ENCODE data around the gene PPP1R1A.
A peak's percentile ranks its signal among the peaks of the same experiment; 100 is the strongest.

PPP1R1A gene

DNA sequence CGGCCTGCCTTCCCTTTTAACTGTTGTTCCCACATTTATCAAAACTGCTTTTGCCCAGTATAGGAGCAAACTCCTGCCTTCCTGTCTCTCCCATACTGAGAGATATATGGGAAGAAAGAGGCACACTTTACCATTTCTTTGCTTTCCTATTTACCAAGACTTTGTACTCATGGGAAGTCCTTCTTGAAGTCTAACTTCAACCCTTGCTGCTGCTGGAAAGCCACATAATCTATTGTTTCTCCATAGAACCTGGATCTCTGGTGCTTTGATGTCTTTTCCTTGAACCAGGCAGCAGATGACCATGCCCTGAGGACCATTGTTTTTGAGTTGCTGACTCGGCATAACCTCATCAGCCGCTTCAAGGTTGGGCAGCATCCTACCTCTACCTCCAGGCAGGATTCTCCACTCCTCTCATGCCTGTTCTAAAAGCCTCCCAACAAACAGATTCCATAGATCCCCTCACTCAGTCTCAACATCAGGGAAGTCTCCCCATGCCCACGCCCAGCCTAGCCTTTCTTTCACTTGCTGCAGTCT, 18.4 kb downstream of the PPP1R1A start:
- no peak for DNase-seq

DNA sequence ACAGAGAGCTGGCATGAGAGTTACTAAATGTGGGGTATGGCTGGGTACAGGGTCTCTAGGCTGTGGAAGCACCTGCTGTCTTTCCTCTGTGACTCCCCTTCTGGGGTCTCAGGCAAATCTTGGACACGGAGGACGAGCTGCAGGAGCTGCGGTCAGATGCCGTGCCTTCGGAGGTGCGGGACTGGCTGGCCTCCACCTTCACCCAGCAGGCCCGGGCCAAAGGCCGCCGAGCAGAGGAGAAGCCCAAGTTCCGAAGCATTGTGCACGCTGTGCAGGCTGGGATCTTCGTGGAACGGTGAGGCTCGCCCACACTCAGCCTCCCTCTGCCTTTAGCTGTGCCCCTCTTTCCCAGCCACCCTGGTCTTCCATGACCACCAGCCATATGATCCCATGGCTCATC, 19.4 kb downstream of the PPP1R1A start:
- no peak for DNase-seq

DNA sequence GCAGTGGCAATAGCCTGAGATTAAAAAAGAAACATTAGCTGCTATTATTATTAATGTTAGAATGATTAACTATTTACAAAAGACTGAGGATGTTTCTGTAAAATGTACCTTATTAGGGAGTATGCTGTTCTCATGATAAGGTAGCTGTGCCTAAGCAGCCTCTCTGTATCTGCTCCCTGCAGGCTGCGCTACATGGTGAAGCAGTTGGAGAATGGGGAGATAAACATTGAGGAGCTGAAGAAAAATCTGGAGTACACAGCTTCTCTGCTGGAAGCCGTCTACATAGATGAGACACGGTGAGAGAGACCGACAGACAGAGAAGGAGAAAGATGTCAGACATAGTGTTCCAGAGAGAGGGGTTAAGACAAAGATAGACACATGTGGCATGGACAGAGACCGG, 21.7 kb downstream of the PPP1R1A start:
- no peak for DNase-seq

DNA sequence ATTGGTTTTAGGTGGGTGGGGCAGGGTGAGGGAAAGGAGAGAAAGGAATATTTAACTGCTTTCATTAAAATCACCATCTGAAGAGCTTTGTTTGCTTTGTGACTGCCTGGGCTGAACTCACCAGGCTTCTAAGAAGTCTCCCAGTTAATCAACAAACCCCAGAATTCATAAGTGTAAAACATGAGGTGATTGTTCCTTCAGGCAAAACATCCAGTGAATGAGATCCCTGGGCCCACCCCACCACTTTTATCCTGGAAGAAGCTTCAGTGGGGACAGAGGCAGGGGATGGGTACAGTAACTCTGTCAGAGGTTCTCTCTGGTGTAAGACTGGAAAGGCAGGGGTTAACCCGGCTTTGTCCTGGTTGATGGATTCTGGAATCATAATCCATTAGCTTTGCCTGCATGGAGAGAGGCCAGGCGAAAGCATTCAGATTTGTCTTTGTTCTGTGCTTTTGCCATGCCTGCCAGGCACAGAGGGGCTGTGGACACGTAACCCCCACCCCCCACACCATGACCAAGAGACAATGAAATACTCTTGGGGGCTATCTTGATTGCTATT, 22.4 kb downstream of the PPP1R1A start:
- DNase-seq = no peak

DNA sequence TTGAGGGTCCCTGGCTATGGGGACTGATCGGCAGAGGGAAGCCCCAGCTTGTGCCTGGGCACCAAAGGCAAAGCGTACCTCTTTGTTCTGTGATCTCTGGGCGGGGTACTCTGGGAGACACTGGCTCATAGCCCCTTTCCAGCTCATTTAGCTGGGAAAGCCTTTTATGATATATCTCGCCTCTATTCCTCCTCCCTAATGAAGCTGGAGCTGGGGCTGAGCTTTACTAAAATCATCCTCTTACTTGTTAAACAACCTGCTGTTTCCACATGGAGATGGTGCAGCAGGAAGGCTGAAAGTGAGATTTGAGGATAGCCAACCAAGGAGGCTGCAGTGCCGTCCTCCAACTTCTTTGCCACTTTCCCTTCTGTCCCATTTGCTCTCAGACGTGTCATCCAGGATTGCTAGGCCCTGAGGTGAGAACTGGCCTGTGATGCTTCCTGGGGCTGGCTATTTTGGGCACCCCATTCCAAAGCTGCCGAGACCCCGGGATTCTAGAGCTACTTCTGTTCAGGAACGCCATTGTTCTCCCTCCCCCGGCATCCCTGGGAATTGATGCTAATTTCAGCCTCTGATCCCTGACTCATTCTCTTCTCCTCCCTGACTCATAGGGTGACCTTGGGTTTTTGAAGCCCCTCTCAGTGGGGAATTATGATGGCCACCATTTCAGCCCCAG, 23.0 kb downstream of the PPP1R1A start:
- DNase-seq = no peak

DNA sequence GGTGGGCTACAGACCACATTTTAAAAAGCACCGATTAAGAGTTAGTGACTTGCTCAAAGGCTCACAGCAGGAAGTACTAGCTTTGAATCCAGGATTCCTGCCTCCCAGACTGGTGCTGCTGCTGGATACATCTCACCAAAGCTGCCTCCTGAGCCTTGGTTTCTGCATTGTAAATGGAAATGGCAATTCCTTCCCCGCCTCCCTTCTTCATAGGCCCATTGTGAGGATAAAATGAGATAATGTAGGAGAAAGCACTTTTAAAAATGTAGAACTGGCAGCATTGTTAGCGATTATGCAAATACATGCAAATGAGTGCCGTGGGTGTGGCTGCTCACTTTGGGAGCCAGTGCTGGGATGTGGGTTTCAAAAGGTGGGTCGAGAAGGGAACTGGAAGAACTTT, 23.7 kb downstream of the PPP1R1A start:
- DNase-seq = no peak

DNA sequence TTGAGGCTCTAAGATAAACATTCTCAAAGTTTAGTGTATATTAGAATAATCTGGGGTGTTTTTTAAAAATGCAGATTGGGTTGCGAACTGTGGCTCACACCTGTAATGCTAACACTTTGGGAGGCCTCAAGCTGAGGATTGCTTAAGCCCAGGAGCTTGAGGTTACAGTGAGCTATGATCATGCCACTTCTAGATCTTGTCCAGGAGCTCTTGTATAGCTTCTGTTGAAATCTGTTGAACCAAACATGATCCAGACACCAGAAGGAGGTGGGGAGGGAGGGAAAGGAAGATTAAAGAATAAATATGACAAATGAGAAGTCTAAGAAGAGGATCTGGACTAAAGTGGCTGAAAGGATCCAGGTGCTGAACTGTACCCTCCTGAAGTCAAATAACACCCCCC, 24.7 kb downstream of the PPP1R1A start:
- DNase-seq = no peak

DNA sequence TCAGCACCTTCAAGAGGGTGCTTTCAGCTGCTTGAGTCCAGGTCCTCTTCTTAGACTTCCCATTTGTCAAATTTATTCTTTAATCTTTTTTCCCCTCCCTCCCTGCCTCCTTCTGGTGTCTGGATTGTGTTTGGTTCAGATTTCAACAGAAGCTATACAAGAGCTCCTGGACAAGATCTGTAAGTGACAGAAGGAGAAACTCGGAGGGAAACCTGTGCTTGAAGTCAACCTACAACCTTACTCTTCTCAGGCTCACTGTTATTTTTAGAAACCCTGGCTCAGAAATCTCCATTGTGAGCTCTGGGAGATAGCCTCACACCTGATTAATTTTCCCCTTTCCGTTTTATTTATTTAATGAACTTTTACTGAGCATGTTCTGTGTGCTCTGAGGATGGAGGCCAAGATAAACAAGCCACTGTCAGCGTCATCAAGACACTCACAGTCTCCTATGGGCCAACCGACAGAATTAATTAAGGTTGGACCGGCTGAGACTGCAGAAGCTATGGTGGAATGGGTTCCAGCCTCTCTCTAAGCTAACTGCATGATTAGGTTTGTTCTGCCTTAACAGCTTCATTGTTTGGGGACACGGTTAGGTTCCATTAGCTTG, 25.6 kb downstream of the PPP1R1A start:
- DNase-seq = no peak

DNA sequence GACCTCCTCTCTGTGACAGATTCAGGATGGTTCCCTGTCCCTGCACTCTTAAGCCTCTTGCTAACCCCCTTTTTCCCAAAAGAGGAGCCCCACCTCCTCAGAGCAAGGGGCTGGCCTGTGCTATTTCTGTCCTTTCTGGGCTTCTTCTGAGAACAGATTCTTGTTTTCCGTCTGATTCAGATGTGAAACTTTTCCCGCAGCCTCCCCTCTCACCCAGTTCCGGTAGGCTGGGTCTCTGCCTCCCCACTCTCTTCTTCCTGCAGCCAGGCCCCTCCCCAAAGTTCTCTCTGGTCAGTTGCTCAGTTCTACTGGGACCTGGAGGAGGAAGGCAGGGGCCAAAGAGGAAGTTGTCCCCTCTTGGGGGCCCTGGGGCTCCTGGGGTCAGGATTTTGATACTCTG, 27.3 kb downstream of the PPP1R1A start:
- DNase-seq = no peak

DNA sequence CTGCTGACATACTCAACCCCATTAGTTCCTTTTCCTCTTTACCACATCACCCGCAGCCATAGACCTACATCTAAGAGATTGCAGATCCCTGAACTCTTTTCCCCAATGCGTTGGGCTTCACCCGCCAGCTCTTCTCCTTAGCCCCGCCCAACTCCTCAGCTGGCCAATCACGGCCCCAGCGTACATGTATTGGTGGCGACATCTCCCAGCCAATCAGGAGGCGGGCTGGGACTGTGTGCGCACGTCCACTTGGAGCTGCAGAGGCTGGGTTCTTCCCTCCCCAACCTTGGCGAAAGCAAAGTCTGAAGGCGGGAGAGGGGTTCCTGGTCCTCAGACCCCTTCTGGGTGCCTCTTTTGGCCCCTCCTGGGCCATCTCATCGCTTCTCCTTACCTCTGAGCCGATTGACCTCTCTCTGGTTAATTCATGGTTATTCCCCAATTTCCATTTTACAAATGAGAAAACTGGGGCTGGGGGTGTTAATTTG, 28.0 kb downstream of the PPP1R1A start:
- peak; percentile 86 for DNase-seq

DNA sequence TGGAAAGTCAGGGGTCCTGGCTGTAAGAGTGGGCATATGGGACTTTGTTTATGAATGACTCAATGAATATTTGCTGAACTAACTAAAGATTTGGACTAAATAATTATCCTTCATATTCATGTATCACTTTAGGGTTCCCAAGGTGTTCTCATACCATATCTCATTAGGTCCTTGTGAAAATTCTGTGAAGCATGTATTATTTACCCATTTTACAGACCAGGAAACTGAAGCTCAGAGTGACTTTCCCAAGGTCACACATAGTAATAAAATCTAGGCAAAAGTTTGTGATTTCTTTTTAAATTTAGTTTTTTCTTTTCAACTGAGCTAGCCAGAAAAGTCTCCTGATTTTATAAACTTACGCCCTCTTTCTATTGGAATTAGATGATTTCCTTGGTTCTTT, 29.7 kb downstream of the PPP1R1A start:
- no peak for DNase-seq

DNA sequence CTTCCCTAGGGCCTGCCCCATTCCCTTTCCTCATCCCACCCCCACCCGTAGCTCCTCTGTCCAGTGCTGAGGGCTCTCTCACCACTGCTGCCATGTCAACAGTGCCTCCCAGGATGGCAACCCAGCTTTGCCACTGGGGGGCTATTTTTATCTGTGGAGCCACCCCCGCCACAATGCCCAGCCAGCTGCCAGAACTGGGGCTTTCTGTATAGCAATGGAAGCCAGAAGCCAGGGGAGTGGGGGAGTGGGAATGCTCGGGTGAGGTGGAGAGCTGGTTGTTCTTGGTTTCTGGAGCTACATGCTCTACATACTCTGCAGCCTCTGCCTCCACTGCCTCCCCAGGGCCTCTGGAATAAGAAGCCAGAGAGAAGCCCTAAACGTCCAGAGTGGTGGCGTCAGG, 30.1 kb downstream of the PPP1R1A start:
- no peak for DNase-seq

DNA sequence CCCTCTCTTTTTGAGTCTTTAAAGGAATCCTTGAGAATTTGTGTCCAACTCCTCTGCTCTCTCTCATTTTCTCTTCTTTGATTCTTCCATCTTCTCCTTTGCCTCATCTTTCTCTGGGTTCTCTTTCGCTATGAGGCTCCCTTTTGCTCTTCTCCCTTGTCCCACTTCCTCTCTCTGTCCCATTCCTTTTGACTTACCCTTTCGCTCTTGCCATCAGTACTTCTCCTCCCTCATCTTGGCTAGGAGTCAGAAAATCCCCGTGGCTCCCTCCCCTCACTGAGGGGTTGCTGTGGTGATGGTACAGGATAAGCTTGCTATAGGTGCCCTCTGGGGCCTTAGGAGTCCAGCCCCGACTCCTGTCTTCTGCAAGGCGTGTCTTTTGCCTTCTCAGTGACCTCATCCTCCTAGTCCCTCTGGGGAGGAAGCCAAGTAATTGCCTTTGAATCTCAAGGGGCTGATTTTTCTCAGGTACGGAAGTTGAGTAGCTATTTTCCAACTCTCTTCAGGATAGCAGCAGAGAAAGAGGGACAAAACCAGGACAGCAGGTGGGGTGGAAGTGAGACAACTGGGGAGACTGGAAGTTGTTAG, 32.7 kb downstream of the PPP1R1A start:
- DNase-seq = no peak

DNA sequence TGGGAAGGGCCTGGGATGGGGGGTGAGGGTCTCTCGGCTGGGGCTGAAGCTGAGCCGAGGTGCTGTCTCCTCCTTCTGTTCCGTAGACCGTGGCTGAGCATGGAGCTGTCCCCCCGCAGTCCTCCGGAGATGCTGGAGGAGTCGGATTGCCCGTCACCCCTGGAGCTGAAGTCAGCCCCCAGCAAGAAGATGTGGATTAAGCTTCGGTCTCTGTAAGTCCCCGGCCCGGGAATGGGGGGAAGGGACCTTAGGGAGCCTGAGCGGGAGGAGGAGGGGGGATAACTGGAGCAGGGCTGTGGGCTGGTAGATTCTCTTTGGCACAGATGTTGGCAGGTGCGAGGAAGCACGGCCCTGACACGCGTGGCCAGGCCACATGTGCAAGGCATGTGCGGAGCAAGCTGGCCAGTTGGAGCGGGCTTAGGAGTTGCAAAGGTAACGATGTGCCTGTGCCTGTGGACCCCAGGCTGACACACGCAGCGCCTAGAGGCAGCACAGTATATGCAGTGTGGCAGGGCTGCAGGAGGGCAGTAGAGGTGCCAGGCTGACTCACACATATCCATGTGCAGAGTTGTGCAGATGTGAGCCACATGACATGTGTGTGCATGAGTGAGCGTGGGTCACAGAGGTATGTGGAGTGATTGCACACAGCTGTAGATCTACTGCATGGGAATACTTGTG, 38.5 kb downstream of the PPP1R1A start:
- DNase-seq = no peak

DNA sequence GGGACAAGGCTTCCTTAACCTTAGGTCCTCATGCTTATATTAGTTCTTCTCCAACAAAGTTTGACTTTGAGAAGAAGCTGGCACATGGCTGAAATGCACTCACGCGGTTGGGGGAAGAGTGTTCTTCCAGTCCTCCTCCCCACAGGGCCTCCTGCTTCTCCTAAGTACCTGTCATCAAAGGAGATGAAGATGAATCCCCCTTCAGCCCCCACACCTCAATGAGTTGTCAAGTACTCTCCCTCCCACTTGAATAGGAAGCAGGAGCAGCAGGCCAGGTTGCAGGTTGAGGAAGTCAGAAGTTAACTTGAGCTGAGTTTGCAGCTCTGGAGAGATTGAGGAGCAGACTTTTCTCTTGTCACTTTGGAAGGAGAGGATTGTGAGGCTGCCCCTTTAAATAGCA, 41.9 kb downstream of the PPP1R1A start:
- DNase-seq = no peak

DNA sequence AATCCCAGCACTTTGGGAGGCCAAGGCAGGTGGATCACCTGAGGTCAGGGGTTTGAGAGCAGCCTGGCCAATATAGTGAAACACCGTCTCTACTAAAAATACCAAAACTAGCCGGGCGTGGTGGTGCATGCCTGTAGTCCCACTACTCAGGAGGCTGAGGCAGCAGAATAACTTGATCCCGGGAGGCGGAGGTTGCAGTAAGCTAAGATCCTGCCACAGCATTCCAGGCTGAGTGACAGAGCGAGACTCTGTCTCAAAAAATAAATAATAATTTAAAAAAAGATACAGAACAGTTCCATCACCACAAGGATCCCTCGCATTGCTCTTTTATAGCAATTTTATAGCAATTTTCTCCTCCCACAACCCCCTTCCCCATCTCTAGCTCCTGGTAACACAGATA, 43.7 kb downstream of the PPP1R1A start:
- no peak for DNase-seq

DNA sequence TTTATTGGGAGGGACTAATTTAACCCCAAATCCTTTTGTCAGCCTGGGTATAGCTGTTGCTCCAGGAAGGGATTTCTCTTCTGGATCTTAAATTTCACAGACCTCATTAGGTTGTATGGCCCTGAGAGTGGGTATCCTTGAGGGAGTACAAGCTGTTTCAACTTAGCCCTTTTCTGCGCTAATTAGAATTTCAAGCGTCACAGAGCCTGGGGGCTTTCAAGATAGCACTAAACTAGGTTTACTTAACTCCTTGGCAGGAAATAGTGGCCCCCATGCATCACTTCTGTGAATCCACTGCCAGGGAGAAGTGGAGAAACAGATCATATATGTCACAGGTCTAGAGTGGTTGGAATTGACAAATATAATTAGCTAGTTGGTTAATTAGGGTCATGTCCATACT, 44.9 kb downstream of the PPP1R1A start:
- DNase-seq = no peak

DNA sequence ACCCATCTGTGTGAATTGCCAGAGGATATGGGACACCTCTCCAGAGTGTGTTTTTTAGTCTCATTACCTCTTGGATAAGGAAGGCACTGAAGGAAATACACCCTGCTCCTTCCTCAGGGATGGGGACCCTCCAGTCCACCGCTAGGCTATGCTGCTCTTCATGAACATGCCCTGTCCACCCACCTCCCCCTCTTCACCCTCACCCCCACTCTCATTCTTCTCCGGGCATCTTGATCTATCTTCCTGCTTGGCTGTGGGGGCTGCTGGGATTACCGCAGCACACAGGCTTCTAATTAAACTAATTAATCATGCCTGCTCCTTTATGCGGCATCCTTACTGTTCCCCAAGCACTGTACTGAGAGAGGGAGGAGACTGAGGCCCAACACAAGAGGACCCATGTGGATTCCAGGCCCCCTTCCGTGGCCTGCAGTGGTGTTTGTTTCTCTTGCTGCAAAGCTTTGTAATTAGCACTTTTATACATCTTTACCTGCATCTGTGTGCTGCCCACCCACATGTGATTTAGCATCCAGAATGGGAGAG, 46.6 kb downstream of the PPP1R1A start:
- DNase-seq = no peak

DNA sequence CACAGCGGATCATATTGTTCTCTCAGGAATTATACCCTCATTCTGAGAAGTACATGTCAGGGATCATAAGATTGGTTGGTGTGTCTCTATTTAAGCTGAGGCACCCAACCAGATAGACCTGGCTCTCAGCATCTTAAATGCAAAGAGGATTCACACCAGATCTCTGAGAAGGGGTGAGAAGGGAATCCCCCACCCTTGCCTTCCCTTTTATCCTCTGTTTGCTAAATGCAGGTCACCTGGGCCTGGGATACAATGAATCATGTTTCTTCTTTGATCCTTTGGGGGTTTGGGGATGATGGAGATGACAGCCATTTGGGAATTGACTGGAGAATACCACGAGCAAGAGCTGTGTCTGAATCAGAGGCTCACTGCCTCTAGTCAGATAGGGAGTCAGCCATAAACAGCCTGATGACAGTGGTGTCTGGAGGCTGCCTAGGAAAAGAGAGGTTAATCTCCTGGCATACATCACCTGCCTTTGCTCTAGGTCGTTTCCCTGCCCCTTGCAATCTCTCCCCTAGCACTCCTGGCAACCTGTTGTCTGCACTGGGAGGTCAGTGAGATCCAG, 50.2 kb downstream of the PPP1R1A start:
- DNase-seq = no peak

DNA sequence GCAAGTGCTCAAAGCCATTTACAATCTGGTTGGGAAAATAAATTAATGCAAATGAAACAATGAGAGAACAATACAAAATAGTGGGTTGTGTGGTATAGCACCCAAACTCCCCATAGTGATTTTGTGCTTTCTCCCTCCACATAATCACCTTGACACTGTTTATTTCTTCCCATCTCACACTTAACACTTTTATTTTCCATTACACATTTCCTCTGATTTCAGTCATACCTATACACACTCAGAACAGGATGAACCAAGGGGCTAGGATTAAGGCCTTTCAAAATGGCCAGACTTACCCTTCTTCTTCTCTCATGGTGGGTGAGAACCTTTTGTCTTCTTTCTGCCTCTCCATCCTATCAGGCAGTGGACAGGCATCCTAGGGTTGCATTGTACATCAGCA, 53.0 kb downstream of the PPP1R1A start:
- DNase-seq = no peak

DNA sequence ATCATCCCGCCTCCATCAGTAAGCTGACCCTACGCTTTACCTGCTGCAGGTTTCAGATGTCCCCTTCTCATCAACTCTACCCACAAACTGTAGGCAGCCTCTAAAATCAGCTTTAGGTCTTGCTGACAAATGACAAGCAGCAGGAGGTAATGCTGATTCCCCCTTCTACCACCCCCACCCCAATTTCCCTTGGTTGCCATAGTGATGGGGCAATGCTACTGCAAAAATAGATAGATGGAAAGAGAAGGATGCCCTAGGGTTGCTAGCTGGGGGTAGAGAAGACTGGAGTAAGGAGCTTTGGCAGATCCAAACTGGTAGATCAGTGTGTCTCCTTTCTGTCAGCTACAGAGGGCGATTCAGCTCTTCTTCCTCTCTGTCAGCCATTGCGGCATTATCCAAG, 58.9 kb downstream of the PPP1R1A start:
- DNase-seq = no peak
